Lower leg skin (tissue), 4 donors: ENCODE results near the gene VWDE. TPM values are rescaled to one million over a fixed set of nuclear protein-coding genes. Genes with fewer than 3 reads are reported as not detected.

Experiments used
- DNase-seq, 2 donors: peaks; one replicate each; pipeline ENCODE4 v3.0.0-alpha.2; 2019; ENCODE audit warnings: low spot score in 2 of 2
- H3K4me3 ChIP-seq: fragments of 200-600 bp; sonication (generic); 2 replicates; pipeline ENCODE4 v1.5.1; 2017; ENCODE audit warnings: mild to moderate bottlenecking, low read depth; ENCODE audit not compliant: poor library complexity, severe bottlenecking
- POLR2A ChIP-seq, 2 donors: fragments of 450-650 bp; IDR thresholded peaks; one replicate each; pipeline ENCODE4 v1.6.1; 2016 to 2017; ENCODE audit warnings: antibody characterized with exemption in 2 of 2, mild to moderate bottlenecking in 1 of 2, moderate library complexity in 1 of 2
- WGBS, 2 donors: methylation state at CpG; one replicate each; pipeline ENCODE4 v1.1.5; 2018; 5-methylcytosine and 5-hydroxymethylcytosine counted together
- intact Hi-C: fragments of 100-400 bp; cut with DNase I; formaldehyde crosslinking; loops from one replicate; pipeline ENCODE4 v1.15.0; 2023; ENCODE audit warnings: low total_unique reads
- total RNA-seq, 4 donors: library from RNA; depleted of rRNA; stranded (reverse); fragments of >200 nt; gene quantifications; one replicate each; pipeline ENCODE4 v1.1.0, GENCODE V29; 2016
- TF ChIP-seq, protein P1 (sequence below), 3 donors: fragments of 450-650 bp; IDR thresholded peaks; one replicate each; pipeline ENCODE4 v1.5.1; 2016; ENCODE audit warnings: antibody characterized with exemption in 3 of 3, mild to moderate bottlenecking in 3 of 3, moderate library complexity in 2 of 3

The VWDE gene
- total RNA-seq, 4 donors from 2014 or later, result 0.05 to 0.32 (median 0.19) TPM; not detected in 1

DNA sequence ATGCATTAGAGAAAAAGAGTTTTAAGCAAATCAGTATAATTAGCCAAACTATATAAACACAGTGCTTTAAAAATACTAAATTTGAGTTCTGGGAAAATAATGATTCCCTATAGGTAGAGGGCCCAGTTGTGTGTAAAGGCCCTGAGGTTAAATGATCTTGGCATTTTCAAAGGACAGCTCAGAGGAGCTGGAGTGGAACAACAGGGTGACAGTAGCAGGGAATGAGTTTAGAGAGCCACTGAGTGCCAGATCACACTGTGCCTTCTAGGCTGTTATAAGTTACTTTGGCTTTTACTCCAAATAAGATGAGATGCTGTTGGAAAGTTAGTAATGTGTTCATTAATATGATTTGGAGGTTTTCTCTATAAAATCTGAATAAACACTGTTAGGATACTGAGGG is 34.6 kb downstream of the VWDE start:
- DNase-seq, result no peak
- TF ChIP-seq, protein P1, sequence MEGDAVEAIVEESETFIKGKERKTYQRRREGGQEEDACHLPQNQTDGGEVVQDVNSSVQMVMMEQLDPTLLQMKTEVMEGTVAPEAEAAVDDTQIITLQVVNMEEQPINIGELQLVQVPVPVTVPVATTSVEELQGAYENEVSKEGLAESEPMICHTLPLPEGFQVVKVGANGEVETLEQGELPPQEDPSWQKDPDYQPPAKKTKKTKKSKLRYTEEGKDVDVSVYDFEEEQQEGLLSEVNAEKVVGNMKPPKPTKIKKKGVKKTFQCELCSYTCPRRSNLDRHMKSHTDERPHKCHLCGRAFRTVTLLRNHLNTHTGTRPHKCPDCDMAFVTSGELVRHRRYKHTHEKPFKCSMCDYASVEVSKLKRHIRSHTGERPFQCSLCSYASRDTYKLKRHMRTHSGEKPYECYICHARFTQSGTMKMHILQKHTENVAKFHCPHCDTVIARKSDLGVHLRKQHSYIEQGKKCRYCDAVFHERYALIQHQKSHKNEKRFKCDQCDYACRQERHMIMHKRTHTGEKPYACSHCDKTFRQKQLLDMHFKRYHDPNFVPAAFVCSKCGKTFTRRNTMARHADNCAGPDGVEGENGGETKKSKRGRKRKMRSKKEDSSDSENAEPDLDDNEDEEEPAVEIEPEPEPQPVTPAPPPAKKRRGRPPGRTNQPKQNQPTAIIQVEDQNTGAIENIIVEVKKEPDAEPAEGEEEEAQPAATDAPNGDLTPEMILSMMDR (IDR thresholded peaks at IDR 0.05), result no peak
- TF ChIP-seq POLR2A (IDR thresholded peaks at IDR 0.05), result no peak
- H3K4me3 ChIP-seq, result no peak overlapping the region
- intact Hi-C loops, result no loop called here

DNA sequence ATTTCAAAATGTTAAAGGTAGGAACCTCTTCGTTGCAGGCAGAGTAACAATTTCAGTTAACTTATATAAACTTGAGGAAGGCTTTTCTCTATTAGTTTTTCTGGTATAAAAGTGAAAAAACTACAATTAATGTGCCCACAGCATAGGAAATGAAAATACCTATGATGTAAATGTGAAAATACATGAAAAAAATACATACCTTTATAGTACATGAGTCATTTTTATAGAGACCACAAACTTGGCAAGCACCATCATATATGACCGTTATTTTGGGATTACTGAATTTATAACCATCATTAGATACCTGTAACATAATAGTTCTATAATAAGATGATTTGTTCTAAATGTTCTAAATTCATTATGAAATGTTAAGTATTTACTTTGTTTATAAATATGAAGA is 42.7 kb downstream of the VWDE start:
- no peak overlapping the region for H3K4me3 ChIP-seq
- no peak for DNase-seq
- intact Hi-C loops, result no loop called here
- TF ChIP-seq, protein P1 (IDR thresholded peaks at IDR 0.05), result no peak
- no peak for TF ChIP-seq POLR2A (IDR thresholded peaks at IDR 0.05)
- 34% methylated on average over 2 of the region's 2 CpGs for WGBS, 2 donors

DNA sequence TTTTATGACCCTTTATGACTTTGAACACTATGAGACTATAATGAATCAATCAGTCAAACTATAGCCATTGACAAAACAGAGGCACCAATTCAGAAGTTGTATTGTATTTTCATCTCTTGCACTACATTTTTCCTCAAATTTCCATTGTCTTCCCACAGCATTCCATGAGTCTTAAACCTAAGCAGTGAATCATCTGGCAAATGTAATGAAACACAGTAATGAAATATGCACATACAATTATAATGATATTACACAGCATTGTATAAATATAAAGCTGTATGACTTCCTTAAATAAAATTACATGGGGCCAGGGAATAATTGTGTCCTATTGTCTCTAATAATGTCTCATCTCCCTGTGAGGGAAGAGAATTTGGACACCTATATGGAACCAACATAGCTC is 45.0 kb downstream of the VWDE start:
- no peak for TF ChIP-seq POLR2A (IDR thresholded peaks at IDR 0.05)
- TF ChIP-seq, protein P1 (IDR thresholded peaks at IDR 0.05), result no peak
- no peak for DNase-seq
- intact Hi-C loops, result no loop called here
- H3K4me3 ChIP-seq, result no peak overlapping the region

DNA sequence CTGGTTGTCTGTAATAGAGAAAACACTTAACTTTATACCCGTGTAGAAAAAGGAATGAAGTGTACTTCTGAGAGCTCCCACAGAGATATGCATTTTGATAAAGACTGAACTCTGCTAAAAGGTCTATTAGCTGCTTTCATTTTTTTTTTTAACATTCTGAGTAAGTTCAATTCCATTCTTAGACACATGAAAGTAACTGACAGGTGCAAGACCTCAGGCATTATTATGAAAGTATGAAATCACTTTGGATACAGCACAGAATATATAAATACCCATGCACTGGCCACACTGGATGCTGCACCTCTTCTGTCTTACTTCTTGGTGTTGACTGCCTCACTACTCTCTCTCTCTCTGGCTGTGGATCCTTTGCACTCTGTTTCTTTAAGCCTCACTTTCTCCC is 46.2 kb downstream of the VWDE start:
- intact Hi-C loops, result no loop called here
- H3K4me3 ChIP-seq, result no peak overlapping the region
- TF ChIP-seq POLR2A (IDR thresholded peaks at IDR 0.05), result no peak
- TF ChIP-seq, protein P1 (IDR thresholded peaks at IDR 0.05), result no peak
- 39 to 41% methylated on average over 1 of the region's 1 CpG for WGBS, 2 donors
- DNase-seq, result no peak

DNA sequence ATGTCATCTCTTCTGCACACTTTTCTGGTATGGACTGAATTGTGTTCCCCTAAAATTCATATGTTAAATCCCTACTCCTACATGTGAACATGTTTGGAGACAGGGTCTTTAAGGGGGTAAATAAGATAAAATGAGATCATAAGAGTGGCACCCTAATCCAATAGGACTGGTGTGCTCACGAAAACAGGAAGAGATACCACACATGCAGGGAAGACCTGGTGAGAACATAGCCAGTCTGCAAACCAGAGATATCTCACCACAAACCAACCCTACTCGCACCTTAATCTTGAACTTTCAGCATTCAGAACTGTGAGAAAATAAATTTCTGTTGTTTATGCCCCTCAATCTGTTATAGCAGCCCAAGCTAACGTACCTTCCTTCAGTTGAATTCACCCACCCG is 51.8 kb downstream of the VWDE start:
- TF ChIP-seq, protein P1 (IDR thresholded peaks at IDR 0.05), result no peak
- TF ChIP-seq POLR2A (IDR thresholded peaks at IDR 0.05), result no peak
- WGBS, 2 donors, result 71 to 74% methylated on average over 4 of the region's 4 CpGs
- no peak overlapping the region for H3K4me3 ChIP-seq
- DNase-seq, result no peak
- intact Hi-C loops, result no loop called here

DNA sequence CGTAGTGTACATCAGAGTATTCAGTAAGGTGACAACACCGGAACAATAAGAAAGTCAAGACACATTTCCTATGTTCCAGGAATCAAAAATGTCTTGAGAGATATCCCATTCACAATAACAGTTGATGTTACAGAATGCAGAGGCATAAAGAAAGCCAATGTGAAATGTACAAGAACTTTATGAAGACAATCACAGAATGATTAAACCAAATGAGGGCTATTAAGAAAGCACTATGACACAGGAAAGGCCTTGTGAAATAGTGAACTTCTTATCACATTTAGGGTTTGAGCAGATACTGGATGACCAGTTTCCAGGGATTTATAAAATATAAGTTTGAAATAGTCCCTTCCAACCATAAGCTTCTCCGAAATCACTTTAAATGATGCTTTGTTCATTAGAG is 52.7 kb downstream of the VWDE start:
- 97 to 98% methylated on average over 3 of the region's 3 CpGs for WGBS, 2 donors
- H3K4me3 ChIP-seq, result no peak overlapping the region
- no peak for TF ChIP-seq POLR2A (IDR thresholded peaks at IDR 0.05)
- TF ChIP-seq, protein P1 (IDR thresholded peaks at IDR 0.05), result no peak
- intact Hi-C loops, result no loop called here
- no peak for DNase-seq
